DOHH2 (cell line): ENCODE measurements around the gene SMIM45.

Experiments
- H3F3A ChIP-seq: fragments of 200-600 bp; sonication (generic), shearing (Covaris generic); 2 replicates; pipeline ENCODE4 v1.6.0; 2016; ENCODE audit warnings: antibody characterized with exemption, mild to moderate bottlenecking; ENCODE audit not compliant: control insufficient read depth, insufficient read depth
- H3K27ac ChIP-seq: fragments of 200-600 bp; sonication (generic); 2 replicates; pipeline ENCODE4 v1.5.1; 2014; ENCODE audit warnings: low read depth, mild to moderate bottlenecking, low read length, moderate library complexity
- H3K27me3 ChIP-seq: fragments of 200-600 bp; sonication (generic); 2 replicates; pipeline ENCODE4 v1.6.1; 2014; ENCODE audit warnings: mild to moderate bottlenecking, low read length, mixed read lengths; ENCODE audit not compliant: control insufficient read depth
- H3K36me3 ChIP-seq: fragments of 200-600 bp; sonication (generic); 2 replicates; pipeline ENCODE4 v1.6.1; 2014; ENCODE audit warnings: mild to moderate bottlenecking, low read length, moderate library complexity, mixed read lengths; ENCODE audit not compliant: control insufficient read depth
- H3K4me1 ChIP-seq: fragments of 200-600 bp; sonication (generic); 2 replicates; pipeline ENCODE4 v1.6.1; 2014; ENCODE audit warnings: mild to moderate bottlenecking, low read length, mixed read lengths; ENCODE audit not compliant: control insufficient read depth
- H3K4me2 ChIP-seq: fragments of 200-600 bp; sonication (generic); 2 replicates; pipeline ENCODE4 v1.6.0; 2014; ENCODE audit warnings: mild to moderate bottlenecking, low read length, moderate library complexity
- H3K4me3 ChIP-seq: fragments of 200-600 bp; sonication (generic); 2 replicates; pipeline ENCODE4 v1.5.1; 2014; ENCODE audit warnings: mild to moderate bottlenecking, low read length, mixed read lengths
- H3K79me2 ChIP-seq: fragments of 200-600 bp; sonication (generic); 2 replicates; pipeline ENCODE4 v1.6.1; 2014; ENCODE audit warnings: mild to moderate bottlenecking, low read length, mixed read lengths; ENCODE audit not compliant: control insufficient read depth
- H3K9me2 ChIP-seq: fragments of 200-600 bp; sonication (generic); replicated peaks from 2 replicates; pipeline ENCODE4 v1.6.1; 2014; ENCODE audit warnings: mild to moderate bottlenecking, low read length, mixed read lengths; ENCODE audit not compliant: control insufficient read depth
- H3K9me3 ChIP-seq: fragments of 200-600 bp; sonication (generic); 2 replicates; pipeline ENCODE4 v1.6.1; 2014; ENCODE audit warnings: antibody characterized with exemption, low read length, mixed read lengths; ENCODE audit not compliant: control insufficient read depth, insufficient read depth
- H4K20me1 ChIP-seq: fragments of 200-600 bp; sonication (generic); 2 replicates; pipeline ENCODE4 v1.6.0; 2014; ENCODE audit warnings: low read depth, mild to moderate bottlenecking, antibody characterized with exemption, low read length, moderate library complexity; ENCODE audit not compliant: control insufficient read depth, insufficient read depth
- CTCF ChIP-seq: fragments of 200-600 bp; sonication (generic); IDR thresholded peaks from one replicate; pipeline ENCODE4 v1.5.1; 2014; ENCODE audit warnings: antibody characterized with exemption, mild to moderate bottlenecking, low read depth, low read length; ENCODE audit not compliant: poor library complexity, severe bottlenecking
- EZH2phosphoT487 ChIP-seq: fragments of 200-600 bp; sonication (generic); IDR thresholded peaks from 2 replicates; pipeline ENCODE4 v1.6.1; 2017; ENCODE audit warnings: borderline replicate concordance, mild to moderate bottlenecking, antibody characterized with exemption, low read length, moderate library complexity, mixed read lengths

The SMIM45 gene

GRCh38 chr22:41976070-41976901, 24.3 kb downstream of the SMIM45 start:
- Histone ChIP-seq H3K4me3 (peak overlapping the region; percentile 60), H3K36me3 (no peaks in the 10 kb centered on the region), H3F3A (peaks cover 5% of the 10 kb centered on the region; the same call in 1 of the 2 replicates), H3K9me3 (no peaks in the 10 kb centered on the region), H3K27ac (no peak overlapping the region), H3K27me3 (peaks cover 48% of the 10 kb centered on the region), H3K4me2 (peak overlapping the region; percentile 65), H3K79me2 (no peaks in the 10 kb centered on the region), H3K9me2 (no peaks in the 10 kb centered on the region), H4K20me1 (no peaks in the 10 kb centered on the region), H3K4me1 (peaks cover 17% of the 10 kb centered on the region)
- TF ChIP-seq EZH2phosphoT487 (peak; percentile 36; the same call in 1 of the 2 replicates), CTCF (no peak)

- 0 out of 2 replicates have a peak overlapping the region, but pooled peaks have one; percentile 32 for H3K4me3 ChIP-seq
- peaks cover 17% of the 10 kb centered on the region for H3K4me1 ChIP-seq
- TF ChIP-seq CTCF, result no peak
- 0 out of 2 replicates have a peak, but pooled peaks have one; percentile 66 for TF ChIP-seq EZH2phosphoT487
- H3K79me2 ChIP-seq, result no peaks in the 10 kb centered on the region
- peaks cover 44% of the 10 kb centered on the region for H3K27me3 ChIP-seq
- no peaks in the 10 kb centered on the region for H3K9me3 ChIP-seq
- no peaks in the 10 kb centered on the region for H4K20me1 ChIP-seq
- no peaks in the 10 kb centered on the region for H3K9me2 ChIP-seq
- H3K4me2 ChIP-seq, result peak overlapping the region; percentile 63
- no peaks in the 10 kb centered on the region for H3K36me3 ChIP-seq
- peaks cover 5% of the 10 kb centered on the region; the same call in 1 of the 2 replicates for H3F3A ChIP-seq
- no peak overlapping the region for H3K27ac ChIP-seq
These were observed 25.1 kb downstream of the SMIM45 start for GRCh38 chr22:41976961-41977566.

GRCh38 chr22:41978732-41979131, 26.8 kb downstream of the SMIM45 start:
- Histone ChIP-seq H4K20me1 (no peaks in the 10 kb centered on the region), H3K9me3 (no peaks in the 10 kb centered on the region), H3K4me3 (no peak overlapping the region), H3K27ac (no peak overlapping the region), H3K79me2 (no peaks in the 10 kb centered on the region), H3K4me1 (peaks cover 17% of the 10 kb centered on the region), H3K27me3 (peaks cover 36% of the 10 kb centered on the region), H3K4me2 (no peak overlapping the region), H3K36me3 (no peaks in the 10 kb centered on the region), H3F3A (peaks cover 5% of the 10 kb centered on the region; the same call in 1 of the 2 replicates), H3K9me2 (no peaks in the 10 kb centered on the region)
- TF ChIP-seq CTCF, result no peak
- TF ChIP-seq EZH2phosphoT487, result no peak
